Activated gamma-delta T cell treated with anti-CD3 and anti-CD28 coated beads, Interleukin-2, amount 50 U/mL, for 16 hours (primary cell): ENCODE results near the gene BCL11A.

Experiments
- DNase-seq: peaks from one replicate; pipeline ENCODE4 v3.0.0-alpha.2; 2020; ENCODE audit warnings: low read depth

Gene BCL11A

DNA sequence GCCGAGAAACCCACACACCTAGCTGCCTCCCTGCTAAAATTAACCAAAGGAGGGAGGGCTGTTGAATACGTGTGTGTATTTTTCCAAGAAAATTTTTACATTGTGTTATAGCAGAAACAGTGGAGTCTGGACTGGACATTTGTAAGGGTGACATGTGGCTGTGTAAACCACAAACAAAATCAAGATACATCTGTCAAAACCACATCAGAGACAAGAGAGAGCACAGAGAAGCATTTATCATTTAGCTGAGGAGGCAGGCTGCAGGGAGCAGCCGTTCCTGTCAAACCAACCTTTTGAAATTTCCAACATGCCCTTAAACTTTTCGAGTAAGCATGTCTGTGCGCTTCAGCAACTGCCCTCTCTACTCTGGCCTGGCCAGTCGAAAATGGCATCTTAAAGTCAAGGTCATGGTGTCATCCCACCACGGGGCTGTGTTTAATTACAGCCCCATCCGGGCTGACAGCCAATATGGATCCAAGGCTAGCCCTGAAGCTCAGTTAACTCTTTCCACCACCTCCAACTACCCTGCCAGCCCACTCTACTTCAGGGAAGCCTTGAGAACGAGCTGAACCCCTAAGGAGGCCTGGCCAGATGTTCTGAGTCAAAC lies 8.4 kb downstream of the BCL11A start:
- no peak for DNase-seq

DNA sequence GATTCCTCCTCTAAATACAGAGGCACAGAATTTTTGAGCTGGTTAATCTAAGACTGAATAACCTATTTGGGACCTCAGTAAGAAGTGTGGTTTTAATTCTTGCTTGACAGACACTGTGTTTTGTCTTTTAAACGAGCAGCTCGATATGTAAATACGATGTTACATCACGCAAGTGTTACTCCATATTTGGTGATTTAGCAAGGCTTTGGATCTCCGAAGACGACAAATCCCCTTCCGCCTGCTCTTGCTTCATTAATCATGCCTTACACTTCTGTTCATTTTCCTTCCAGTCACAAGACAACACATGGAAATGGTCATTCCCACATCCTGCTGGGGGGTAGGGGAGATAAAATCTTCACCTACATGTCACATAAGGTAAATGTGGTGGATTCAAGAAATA lies 9.4 kb downstream of the BCL11A start:
- DNase-seq, result no peak

DNA sequence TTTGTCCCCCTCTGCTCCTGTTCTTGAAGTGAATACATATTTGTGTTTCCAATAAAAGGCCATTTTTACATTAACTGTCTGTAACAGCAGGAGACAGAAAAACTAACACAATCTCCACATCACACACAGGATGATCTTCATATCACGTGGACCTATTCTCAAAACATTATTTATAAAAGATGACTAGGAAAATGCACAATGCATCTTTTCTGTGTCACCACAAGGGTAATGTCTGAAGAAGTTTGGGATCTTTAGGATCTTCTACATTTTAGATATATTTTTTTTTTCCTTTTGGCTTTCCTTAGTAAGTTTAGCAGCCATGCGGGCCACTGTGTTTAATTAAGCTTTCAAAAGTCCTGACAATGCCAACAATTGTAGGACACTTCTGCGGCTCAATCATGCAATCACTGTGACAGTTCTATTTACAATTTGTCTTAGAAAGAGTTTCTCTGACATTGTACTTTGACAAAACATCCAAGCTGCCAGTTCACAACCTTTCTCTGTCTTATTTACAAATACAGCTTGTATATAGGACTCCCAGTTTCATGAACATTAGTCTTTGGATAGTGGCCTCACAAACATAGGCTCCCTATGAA lies 12.3 kb downstream of the BCL11A start:
- no peak for DNase-seq

DNA sequence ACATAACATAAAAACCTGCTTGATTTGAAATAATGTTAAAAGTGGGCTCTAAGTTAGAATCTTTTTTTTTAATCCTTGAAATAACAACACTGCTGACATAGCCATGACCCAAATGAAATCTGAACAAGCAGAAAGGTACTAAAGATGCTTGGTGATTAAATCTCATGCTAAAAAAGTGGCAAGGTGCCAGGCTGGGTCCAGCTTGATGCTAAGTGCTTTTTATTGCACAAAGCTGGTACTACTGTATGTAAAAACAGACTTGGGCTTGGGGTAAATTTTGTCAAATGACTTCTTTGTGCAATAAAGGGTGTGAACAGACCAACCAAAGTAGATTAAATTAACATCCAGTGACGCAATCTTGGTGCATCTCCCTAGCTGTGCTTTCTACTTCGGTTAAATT lies 13.4 kb downstream of the BCL11A start:
- DNase-seq, result no peak

DNA sequence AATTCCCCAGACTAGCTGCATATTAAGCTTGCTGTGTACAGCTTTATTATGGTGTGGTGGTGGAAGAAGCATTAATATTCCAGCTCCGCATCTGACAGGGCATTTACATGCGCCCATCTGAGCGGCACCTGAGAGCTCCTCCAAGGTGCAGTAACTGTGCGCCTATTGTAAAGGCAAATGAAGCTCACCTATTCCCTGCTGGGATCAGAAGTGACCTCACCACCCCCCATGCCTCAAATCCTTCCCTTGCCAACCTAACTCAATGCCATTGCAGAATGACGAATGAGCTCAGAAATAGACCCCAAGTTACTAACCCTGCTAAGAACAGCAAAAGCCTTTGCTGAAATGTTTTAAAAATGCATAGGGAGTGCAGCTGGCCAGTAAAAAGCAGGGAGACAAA lies 14.3 kb downstream of the BCL11A start:
- no peak for DNase-seq

DNA sequence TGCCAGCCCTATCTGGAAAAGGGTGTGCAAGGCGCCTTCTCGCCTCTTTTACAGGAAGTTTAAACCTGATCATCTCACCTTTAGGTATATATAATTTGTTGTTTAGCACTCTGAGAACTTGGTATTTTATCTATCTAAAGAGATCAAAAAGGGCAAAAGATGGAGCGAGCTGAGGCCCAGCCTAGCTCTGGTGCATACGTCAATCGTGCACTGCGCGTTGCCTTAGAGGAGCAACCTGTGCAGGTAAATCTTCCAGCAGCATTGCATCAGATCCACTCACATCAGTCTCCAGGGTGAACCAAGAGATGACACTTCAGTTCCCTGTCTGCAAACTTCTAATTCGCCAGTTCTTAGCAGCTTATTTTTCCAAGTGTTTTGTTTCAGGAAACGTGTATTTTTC lies 15.4 kb downstream of the BCL11A start:
- no peak for DNase-seq

DNA sequence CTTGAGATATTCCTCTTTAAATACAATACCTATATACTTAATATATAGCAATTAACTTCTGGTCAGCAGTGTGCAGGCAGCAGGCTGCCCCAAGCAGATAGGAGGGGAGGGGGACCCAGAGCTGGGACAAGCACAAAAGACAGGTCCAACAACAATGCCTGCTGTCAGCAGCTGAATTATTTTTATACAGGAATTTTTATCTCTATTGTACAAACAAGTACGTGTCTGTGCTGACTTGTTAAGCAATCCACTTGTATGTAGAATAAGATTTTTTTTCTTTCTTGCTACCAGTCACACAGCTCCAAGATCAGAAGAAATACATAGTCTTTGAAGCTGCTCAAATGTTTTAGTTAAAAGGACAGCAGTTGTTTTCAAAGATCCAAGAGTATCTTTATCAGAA lies 16.7 kb downstream of the BCL11A start:
- DNase-seq, result no peak

DNA sequence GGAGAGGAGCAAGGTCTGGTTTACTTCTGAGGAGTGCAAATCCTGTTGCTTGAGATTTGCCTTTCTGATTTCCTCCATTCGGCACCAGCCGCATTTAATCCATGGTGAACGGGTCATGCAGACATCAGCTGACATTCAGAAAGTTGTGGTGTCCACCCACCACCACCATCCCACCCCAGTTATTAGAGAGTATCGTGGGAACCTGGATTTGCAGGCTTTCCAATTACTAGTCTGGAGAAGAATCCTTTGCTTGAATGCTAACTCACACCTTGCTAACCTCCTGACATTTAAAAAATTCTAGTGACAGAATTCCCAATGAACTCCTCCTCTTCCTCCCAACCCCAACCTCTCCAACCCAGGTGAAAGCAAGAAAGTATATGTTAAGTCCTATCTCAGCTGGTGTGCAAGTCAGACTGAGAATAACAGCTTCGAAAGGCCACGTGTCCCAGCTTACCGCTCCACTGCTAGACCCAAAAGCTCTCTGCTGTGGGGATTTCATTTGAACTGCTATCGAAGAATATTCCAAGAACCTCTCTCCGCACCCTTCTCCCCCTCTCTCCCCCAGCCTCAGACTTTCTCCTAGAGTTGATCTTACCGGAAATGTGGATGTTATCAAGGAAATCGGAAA lies 17.7 kb downstream of the BCL11A start:
- DNase-seq, result no peak

DNA sequence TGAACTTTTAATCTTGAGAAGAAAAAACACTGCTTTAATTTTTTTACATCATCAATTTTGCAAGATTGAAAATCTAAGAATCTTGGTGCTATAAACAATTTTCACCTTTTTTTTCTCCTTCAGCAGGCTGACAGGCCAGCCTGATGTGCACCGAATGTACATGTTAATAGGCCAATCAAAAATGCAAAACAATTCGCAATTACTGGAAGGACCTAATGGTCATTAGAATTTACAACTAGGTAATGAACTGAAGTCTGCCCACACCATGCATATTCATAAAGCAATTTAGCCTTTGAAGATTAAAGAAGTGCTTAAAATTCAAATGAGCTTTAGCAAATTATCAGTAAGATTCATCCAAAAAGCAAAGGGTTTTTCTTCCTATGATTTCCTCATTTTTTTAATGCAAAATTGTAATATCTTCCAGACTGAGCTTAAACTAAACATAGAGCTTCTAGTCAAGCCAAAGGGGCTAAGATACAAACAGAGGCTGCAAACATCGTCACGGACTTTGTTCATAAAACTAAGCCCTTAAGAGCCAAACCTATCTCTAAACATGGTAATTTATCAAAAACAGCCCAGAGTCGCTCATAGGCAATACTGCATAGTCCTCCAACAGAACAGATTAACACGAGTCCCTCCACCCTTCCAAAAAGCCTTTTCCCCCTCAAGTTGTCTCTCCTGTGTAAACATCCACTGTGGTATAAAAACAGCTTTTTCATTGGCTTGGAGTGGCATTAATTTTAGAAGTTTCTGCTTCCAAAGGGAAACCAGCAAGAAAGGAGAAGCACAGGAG lies 18.4 kb downstream of the BCL11A start:
- DNase-seq, result no peak

DNA sequence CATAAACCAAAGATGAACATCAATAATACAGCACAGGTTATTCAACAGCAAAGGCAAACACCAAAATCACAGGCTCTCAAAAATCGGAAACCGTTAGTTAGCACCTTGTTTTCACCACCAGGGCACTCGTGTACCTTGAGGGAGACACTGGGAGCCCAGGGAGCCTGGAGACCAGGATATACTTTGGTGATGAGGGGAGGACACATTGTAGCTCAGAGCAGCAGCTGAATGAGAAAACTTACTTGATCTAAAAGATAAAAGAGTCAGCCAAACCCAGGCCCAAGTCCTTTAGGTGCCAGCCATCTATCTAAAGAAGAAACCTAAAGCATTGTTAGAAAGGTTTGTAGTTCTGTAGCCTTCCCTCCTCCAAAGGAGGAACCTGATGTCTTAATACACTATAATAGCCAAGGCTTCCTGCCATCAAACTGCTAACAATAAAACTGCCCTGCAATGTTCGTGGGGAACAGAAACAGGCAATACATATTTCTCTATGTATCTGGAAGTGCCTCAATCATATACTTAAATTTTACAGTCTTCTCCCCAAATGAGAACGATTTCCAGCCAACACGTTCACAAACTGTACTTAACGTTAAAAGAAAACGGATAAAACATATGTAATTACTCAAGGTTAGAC lies 19.3 kb downstream of the BCL11A start:
- DNase-seq, result no peak

DNA sequence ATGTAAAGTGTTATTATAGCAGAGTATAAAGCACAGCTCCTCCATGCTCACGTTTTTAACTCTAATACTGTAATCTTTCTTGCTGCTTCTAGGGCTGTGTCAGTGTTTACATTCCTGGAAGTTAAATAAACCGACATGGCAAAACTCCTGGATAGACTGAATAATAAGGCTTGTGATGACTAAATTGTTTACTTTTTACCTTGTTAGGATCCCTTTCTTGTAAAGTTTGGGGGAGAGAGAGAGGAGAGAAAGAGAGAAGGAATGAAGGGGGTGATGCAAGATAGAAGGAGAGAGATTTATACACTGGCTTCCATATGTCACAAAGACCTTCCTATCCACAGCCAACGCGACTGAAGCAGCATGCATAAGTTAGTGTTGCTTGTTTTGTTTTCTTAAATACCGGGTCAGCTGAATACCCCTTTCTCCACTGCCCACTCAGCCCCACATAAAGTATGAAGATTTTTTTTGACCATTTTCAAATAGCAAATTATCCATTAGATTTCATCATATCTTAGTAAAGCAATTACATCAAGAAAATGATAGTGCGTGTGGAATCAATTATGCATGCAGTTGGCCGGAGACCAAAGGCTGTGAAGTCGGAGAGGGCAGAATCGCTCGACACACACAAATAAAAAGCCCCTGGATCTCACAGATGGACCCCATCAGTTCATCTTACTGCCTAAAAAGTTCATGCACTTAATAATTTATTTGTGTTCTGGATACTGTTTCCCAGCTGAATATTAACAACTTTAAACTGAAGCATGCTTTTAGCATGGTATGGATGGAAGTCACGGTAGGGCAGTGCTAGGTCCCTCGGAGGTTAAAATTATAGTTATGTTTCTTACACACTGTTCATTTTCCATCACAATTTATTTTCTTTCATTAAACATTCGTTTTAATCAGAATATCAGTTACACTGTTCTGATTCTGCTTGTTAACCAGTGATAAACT lies 20.1 kb downstream of the BCL11A start:
- no peak for DNase-seq

DNA sequence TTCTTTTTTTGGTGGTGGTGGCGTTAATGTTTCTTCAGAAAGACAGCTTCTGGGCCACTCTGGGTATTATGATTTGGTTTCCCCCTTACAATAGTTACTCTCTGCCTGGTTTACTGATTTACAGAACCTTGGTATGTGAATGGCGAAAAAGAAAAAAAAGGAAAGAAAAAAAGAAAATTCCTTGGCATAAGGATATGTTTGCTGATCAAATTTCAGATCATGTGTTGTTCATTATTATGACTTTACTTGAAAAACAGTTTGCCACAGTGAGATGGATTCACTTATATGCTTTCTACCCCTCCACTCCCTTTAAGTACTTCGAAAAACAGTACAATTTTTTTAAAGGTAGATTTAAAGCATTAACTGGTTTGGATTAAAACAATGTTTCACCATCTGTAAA lies 21.0 kb downstream of the BCL11A start:
- no peak for DNase-seq

DNA sequence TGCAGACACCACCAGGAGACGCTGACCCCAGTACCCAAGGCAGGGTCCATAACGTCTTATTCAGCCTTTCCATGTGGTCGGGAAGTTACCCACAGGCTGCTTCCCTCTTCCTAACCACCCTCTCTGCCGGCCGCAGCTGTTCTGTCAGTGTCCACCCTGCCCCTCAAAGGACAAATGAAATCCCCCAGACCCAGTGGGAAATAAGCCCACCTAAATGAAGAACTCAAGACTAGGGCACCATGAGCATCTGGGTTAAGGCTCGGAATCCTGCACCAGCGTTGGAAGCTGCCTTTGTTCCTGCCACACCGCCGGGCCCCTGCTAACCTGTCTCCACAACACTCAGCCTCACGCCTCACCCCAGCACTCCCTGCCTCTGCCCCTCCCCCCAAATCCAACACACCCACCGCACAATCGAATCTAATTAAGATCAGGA lies 21.7 kb downstream of the BCL11A start:
- no peak for DNase-seq

DNA sequence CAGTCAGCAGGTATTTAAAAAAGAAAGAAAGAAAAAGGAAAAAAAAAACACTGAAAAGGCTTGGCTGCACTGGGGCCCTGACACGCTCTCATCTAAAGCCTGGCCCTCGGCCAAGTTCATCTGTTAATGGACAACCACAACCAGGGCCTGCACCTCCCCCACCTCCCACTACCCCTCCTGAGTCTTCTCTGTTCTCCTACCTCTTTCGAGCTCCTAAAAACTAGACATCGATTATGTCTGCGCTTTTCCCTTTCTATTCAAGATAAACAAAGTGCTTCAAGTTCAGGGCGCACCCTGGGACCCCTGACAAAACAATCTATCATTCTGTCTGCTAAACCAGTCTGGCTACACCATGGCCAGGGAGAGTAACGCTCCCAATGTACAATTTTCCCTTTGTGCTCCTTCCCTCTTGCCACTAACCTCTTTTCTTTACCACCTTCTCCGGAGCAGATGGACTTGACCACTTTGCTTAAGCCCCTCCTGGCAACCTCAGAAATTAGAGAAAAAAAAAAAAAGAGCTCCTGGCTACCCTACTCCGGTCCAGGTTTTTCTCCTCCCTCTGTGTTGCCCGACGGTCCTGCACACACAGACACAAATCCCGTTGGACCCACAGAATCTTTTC lies 22.7 kb downstream of the BCL11A start:
- DNase-seq, result no peak

DNA sequence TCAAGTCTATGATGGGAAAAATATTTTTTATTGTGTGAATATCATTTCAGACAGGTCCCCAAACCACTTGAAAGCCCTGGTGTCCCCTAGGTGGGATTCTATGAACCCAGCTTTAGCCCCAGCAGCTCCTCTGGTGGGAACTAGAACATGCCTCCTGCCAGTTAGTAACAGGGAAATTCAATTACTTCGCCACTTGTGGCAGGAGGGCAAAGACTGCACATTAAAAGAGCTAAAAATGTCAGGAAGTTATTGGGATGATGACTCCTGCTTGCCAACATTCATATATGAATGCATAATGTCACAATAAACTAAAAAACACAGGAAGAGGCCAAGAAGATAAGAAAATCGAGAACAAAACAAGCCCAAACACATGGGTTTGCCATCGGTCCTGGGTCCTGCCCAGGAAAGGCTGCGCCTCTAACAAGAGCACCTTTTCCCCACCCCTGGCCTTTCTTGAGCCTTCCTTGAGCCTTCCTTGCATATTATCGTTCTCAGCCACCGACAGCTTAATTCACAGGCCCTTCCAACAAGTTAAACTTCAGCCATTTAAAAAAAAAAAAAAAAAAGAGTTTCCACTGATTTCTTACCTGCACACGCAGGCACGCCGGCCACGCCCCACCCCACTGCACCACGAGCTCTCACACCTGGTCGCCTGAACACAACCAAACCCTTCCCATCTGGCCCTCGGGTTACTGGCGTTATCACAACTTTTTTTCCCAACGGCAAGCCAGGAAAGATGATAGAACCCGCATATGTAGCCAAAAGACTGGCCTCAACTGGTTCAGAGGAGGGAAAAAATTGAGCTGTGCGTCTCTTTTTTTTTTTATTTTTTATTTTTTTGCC lies 23.4 kb downstream of the BCL11A start:
- DNase-seq, result no peak

DNA sequence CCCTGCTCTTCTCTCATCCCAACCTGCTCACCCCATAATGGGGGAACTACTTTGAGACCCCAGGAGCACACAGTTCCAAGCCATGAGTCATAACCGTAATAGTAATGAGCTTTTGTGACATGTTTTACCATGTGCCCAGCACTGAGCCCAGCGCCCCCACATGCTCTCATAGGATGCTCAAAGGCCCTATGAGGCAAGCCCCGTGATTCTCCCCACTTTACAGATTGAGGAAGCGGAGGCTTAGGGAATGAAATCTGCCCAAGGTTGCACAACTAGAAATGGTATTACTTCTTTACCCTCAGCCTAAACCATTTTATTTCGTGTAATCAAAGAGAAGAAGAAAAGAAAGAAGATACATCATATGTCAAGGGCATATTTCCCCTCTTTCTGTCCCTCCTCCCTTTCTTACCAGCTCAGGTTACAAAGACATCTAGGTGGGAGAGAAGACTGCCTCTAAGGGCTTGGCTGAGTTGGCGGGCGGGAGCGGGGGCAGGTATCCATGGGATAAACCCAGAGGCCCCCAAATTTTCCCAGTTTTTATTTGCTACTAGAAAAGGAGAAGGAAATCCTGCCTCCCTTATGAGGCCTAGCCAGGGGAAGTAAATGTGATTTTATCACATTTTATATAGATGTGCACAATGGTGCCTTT lies 24.2 kb downstream of the BCL11A start:
- DNase-seq, result no peak

DNA sequence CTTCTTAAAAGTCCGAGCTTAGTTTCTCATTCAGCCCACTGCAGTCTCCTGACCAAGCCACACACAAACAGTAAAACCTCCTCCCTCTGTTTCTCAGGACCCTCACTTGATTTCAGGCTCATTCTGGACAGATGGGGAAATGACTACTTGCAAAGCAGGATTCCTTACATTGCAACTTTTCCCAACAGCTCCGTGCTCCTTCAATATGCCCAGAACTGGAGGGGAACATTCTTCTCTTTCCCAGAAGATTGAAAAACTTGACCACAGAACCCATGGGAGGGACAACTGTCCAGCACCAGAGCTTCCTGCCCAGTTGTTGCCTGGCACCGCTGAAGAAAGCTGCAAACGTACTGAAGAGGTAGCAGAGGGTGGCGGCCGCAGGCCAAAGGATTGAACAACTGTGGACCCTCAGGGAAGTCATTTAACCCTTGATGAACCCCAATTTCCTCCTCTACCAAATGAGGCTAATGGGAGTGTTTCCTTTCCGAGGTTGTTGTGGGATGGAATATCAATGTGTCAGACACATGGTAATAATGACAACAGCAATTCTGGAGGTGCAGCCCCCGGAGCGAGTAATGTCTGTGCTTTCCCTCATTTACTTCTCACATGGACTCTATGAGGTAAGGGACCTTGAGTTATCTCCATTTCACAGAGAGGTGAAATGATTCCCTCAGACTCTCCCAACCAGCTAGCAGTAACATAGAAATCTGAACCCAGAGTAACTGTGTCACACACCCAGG lies 25.0 kb downstream of the BCL11A start:
- no peak for DNase-seq

DNA sequence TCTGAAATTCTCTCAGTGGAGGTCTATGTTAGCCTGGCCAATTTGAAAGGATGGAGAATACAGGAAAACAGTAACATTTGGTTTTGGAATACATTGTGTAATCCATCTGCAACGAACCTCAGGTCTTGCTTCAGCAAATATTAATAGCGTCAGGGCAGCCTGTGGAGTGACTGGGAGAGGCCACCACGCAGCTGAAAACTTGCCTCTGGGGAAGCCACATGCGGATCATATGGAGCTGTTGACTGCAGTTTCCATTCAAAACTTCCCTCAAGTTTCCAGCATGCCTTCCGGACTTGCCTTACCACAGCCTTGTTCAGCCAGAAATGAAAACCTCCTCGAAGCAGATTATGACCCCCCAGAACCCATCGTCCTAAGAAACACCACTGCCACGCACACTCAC lies 25.7 kb downstream of the BCL11A start:
- DNase-seq, result no peak

DNA sequence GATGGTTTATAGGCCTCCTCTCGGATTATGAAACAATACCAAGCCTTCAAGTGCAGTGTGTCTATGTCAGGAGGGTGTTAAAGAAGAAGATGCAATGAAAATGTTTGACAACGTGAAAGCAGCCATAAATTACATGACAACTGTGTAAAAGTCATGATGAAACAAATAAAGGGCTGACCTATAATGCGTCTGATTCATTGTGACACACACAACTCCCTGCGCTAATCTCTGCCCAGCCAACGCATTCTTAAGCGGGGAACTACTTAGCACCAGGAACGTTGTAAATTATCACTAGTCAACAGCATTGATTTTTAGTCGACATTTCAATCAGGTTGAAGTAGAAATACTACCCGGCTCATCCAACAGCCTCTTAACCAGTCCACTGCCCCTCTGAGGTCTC lies 26.8 kb downstream of the BCL11A start:
- no peak for DNase-seq
